Measurements from ENCODE around the gene OTOP2. TPM values are rescaled to one million over a fixed set of nuclear protein-coding genes. Genes with fewer than 3 reads are reported as not detected.
"Not testable (repeated sequence)": the region's sequence is repeated elsewhere in the genome, so short reads cannot be mapped to it uniquely, and the experiment has no call there.

OTOP2 gene
- total RNA-seq, 1 experiment from 2014 or later: not detected

DNA sequence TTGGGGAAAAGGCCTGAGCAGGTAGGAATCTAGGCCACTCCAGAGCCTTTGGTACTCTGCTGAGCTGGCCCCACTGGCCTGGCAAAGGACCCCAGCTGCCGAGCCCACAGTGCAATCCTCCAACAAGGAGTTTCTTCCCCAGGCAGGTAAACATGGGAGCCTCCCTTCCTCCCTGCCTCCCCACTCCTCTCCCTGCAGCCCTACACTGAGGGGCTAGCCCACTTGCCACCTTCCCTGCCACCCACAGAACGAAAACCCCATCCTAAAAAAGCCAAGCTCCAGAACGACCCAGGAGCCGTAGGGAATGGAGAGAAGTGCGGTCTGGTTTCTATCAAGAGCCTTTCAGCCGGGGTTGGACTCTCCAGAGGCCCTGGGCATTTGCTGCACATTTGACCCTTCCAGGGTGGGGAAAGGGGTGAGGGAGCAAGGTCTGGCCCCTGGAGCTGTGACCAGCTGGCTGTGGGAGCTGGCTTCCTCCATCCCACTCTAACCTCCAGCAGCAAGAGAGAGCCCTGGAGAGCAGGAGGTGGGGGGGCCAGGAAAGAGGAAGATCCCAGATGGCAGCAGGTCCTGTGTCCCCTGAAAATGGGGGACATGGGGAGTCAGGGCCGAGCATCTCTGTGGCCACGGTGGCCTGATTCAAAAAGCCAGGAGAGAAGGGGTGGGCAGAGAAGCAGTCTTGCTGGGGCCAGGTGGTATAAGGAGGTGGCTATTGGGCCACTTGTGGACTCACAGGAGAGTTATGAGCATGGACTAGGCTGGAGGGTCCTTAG is 47.2 kb downstream of the OTOP2 start:
- DNase-seq (ENCODE audit: low read depth): no peak

DNA sequence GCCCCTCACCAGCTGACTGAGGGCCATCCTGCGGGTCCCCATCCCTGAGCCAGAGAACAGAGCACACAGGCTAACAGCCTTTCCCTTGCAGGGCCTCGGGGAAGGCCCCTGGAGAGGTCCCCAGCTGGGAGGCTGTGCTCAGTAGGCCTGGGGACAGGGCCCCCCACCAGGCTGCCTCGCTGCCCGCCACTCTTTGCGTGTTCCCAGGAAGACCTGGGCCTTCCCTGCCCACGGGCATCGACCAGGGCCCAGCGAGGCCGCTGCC is 47.7 kb downstream of the OTOP2 start:
- no peak for DNase-seq (ENCODE audit: low read depth)

DNA sequence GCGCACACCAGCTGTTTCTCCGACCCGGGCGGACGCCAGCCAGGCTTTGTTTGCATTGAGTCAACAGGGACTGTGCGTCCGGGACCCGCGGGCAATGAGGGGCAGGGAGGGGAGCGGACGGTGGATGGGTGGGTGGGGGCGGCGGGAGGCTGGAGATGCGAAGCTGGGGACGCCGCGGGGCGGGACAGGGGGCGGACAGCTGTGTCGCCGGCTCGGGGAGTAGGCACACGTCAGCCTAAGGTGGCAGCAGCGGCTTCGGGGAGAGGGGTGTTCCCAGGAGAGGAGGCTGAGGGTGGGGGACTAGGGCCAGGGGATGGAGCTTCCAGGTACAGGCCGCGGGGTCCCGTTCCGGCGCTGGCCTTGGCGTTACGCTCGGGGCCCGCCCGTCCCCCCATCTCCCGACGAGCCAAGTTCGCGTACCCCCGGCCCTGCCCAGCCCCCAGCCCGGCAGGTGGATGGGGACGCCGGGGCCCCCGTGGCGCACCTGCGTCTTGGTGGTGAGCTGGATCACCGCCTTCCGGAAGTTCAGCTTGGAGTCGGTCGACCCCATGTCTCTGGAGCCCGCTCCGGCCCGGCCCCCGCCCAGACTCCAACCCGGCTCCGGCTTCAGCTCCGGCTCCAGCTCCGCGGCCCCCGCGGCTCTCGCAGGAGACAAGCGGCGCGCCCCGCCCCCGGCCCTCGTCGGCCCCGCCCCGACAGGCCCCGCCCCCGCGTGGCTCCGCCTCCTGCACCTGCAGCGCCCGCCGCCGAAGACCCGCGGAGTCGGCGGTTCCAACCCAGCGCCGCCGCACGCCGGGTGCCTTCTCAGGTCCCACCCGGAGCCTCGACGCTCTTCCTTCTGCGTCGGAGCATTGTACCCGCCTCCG is 48.3 kb downstream of the OTOP2 start, which contains the start of gene HID1:
Gene HID1 (minus strand): TSS at position 653 of the 866 bp plus-strand sequence. CDS start 103 bp downstream, at position 550.
- DNase-seq (ENCODE audit: low read depth): no peak

DNA sequence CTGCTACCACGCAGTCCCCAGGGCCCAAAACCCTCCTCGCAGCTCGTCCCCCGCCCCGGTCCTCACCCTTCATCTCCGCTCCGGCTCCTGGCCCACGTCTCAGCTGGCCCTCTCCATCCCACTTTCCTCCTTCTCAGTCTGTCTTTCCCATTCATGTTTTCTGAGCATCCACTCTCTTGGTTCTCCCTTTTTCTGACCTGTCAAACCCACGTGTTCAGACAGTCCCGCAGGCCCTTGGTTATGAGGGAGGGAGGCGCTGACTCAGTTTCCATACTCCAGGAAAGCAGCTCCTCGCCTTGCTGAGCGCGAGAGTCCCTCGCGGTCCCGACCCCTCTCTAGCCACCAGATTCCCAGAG is 48.9 kb downstream of the OTOP2 start:
- DNase-seq (ENCODE audit: low read depth): no peak

DNA sequence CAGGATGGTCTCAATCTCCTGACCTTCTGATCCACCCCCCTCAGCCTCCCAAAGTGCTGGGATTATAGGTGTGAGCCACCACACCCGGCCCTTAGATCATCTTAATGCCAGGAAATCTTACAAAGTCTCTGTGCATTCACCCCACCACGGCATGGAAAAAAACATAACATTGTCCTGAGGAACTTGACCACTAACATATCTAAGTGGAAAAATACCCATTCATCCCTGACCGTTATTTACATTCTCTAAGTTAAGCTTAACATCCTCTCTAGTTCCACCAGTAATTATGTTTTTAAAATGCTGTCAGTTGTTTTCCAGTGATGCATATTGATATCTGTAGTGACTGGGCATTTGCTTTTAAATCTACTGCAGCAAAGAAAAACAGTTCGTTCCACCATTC is 51.9 kb downstream of the OTOP2 start:
- DNase-seq (ENCODE audit: low read depth): no peak

DNA sequence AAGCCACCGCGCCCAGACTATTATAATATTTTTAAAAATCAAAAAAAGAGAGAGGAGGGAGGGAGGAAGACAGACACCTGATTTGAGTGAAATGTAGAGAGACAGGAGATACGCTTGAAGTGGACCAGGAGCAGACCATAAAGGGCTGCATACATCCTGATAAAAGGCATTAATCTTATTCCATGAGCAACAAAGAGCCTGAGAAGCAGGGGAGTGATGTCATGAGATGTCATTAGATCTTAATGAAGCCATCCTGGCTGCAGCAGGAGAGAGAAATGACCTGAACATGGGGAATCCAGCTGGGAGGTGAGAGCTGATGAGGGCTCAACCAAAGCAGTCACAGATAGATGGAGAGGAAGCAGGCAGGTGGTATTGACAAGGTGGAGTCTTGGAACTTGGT is 53.7 kb downstream of the OTOP2 start:
- no peak for DNase-seq (ENCODE audit: low read depth)

DNA sequence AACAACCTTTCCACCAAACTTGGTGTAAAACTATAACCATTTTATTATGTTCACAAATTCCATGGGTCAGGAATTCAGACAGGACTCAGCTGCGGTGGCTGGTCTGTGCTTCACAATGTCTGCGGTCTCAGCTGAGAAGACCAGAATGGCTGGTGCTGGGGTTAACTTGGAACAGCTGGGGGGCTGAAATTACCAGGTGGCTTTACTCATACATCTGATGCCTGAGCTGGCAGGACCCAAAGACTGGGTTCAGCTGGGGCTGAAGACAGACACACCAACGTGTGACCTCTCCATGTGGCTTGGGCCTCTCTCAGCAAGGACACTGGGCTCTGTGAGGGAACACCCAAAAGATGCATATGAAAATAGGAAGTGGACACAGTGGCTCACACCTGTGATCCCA is 54.2 kb downstream of the OTOP2 start:
- DNase-seq (ENCODE audit: low read depth): no peak

DNA sequence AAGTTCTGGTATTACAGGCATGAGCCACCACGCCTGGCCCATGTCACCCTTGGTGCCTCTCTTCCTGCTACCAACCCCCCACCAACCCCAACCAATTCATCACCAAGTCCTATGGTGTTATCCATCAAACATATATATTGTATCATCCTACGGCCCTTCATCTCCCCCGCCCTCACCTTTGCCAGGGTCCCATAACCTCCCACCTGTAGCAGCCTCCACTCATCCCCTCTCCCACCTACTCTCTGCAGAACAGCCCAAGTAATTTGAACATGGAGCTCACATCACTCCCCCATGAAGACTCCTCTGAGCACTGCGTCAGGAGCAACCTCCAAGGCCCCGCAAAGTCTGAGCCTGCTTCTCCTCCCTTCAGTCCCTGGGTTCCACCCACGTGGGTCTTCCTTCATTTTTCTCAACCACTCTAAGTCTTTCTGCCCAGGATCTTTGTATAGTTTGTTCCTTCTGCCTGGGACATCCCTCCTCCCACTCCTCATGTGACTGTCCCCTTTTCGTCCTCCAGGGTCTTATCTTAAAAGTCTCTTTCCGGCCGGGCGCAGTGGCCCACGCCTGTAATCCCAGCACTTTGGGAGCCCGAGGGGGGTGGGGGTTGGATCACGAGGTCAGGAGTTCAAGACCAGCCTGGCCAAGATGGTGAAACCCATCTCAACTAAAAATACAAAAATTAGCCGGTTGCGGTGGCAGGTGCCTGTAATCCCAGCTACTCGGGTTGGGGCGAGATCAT is 55.5 kb downstream of the OTOP2 start:
- no peak for DNase-seq (ENCODE audit: low read depth)

DNA sequence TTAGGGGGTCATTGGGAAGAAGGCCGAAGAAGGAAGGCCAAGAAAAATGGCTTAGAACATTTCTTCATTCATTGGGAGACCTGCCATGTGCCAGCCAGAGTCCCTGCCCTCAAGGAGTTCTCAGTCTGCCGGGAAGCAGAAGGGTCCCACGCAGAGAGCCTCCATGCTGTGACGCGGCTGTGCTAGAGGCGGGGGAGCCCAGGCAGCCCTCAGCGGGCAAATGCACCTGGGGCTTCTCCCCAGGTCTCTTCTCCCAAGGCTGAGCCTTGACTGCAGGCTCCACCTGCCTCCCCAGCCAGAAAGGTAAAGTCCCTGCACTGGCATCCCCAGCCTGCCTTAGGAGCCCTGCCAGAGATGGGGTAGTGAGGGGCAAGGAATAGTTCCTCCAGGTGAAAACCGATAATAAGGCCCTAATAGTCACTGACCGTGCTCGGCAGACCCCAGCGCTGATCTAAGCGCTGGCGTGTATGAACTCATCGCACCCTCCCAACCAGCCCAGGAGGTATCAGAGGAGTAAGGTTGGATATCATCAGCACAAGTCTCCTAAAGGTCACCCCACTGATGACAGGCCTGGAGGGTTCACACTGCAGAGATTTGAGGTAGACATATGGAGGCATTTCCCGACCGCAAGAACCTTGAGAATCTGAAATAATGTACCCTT is 57.4 kb downstream of the OTOP2 start:
- no peak for DNase-seq (ENCODE audit: low read depth)

DNA sequence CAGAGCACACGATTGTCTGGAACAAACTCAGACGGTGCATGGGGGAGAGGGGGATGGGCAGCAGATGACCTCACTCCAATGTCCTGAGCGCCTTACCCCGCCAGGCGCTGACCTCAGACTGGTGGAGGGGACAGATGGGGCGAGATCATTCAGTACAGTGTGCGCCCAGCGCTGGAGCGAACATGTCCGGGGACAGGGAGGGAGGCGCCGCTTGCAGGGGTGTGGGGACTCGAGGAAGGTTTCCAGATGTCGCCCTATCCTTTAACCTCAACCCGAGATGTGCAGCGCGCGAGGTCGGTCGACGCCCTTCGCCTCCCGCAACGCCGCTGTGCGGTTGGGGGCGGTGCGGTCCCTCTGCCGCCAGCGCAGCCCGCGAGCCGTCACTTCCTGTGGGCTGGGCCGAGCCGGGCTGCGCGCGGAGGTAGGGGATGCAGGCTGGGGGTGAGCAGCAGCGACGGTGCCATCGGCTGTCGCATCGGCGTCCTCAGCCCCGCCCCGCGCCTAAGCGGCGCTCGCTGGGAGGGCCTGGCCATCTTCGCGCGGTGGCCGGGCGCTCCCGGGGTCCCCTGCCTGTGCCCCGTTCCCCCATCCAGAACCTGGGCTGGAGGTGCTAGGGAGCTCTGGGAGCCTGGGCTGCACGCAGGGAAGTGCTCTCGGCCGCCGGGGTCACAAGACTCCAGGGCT is 58.0 kb downstream of the OTOP2 start:
- peak; percentile 63 for DNase-seq (ENCODE audit: low read depth)

DNA sequence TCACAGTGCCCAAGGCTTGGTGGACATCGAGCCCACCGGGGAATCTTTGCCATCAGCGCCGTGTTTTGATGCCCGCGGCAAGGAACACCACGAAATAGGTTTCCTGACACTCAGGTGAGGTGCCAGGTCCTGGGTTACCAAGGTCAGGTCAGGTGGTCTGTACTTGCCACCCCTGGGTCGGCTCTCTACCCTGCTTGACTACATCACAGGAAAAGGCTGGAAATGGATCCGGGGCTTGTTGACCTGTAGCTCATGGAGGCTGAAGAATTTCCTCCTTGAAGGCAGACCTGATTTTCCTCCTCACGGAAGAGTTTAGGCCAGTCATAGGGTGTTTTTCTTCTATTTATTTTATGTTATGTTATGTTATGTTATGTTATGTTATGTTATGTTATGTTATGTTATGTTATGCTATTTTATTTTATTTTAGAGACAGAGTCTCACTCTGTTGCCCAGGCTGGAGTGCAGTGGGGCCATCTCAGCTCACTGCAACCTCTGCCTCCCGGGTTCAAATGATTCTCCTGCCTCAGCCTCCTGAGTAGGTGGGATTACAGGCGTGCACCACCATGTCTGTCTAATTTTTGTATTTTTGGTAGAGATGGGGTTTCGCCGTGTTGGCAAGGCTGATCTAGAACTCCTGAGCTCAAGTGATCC is 58.7 kb downstream of the OTOP2 start:
- DNase-seq (ENCODE audit: low read depth): not testable (repeated sequence)

Other genes with a start within 250 kb of the OTOP2 start
- gene CD300LF, start 211.3 kb upstream of the OTOP2 start, total RNA-seq (2014; rRNA removed): not detected in 2 replicates
- 0.19 and 0.34 TPM in 2 replicates for gene RAB37, start 187.0 kb upstream of the OTOP2 start, total RNA-seq (2014; rRNA removed)
- 97.6 and 119 TPM in 2 replicates for gene NHERF1, start 175.6 kb upstream of the OTOP2 start, total RNA-seq (2014; rRNA removed)
- gene NAT9, start 147.9 kb upstream of the OTOP2 start, total RNA-seq (2014; rRNA removed): 35.5 and 39.1 TPM in 2 replicates
- gene GRIN2C, start 64.4 kb upstream of the OTOP2 start, total RNA-seq (2014; rRNA removed): 0.06 TPM in 1 of 2 replicates, not detected in the other
- gene FDXR, start 51.3 kb upstream of the OTOP2 start, total RNA-seq (2014; rRNA removed): 39.4 and 48.5 TPM in 2 replicates
- gene FADS6, start 30.6 kb upstream of the OTOP2 start, total RNA-seq (2014; rRNA removed): not detected in 2 replicates
- not detected in 2 replicates for gene USH1G, start 1.0 kb upstream of the OTOP2 start, total RNA-seq (2014; rRNA removed)
- gene OTOP3, start 11.6 kb downstream of the OTOP2 start, total RNA-seq (2014; rRNA removed): not detected in 2 replicates
- not detected in 2 replicates for gene HID1, start 48.5 kb downstream of the OTOP2 start, total RNA-seq (2014; rRNA removed)
- gene CDR2L, start 63.4 kb downstream of the OTOP2 start, total RNA-seq (2014; rRNA removed): 25.1 and 33.1 TPM in 2 replicates
- 56.0 and 84.9 TPM in 2 replicates for gene MRPL58, start 88.4 kb downstream of the OTOP2 start, total RNA-seq (2014; rRNA removed)
- 281 and 284 TPM in 2 replicates for gene ATP5PD, start 122.7 kb downstream of the OTOP2 start, total RNA-seq (2014; rRNA removed)
- gene KCTD2, start 123.0 kb downstream of the OTOP2 start, total RNA-seq (2014; rRNA removed): 22.8 and 26.9 TPM in 2 replicates
- 0.11 TPM in 1 of 2 replicates, not detected in the other for gene SLC16A5, start 163.7 kb downstream of the OTOP2 start, total RNA-seq (2014; rRNA removed)
- 2.3 and 5.1 TPM in 2 replicates for gene ARMC7, start 185.7 kb downstream of the OTOP2 start, total RNA-seq (2014; rRNA removed)
- 108 TPM in 2 replicates for gene NT5C, start 207.5 kb downstream of the OTOP2 start, total RNA-seq (2014; rRNA removed)
- 281 and 311 TPM in 2 replicates for gene JPT1, start 230.2 kb downstream of the OTOP2 start, total RNA-seq (2014; rRNA removed)

Measured in LHCN-M2 (cell line).